Measurements from ENCODE around the gene ZYG11B.
"Not testable (repeated sequence)": the region's sequence is repeated elsewhere in the genome, so short reads cannot be mapped to it uniquely, and the experiment has no call there.

Gene ZYG11B

GRCh38 chr1:52735371-52735770 is 9.1 kb downstream of the ZYG11B start:
- H3K9me3 Mint-ChIP-seq, H3K4me3 Mint-ChIP-seq, ATAC-seq: not testable (repeated sequence)

GRCh38 chr1:52738148-52738547 is 11.9 kb downstream of the ZYG11B start:
- Mint-ChIP-seq H3K27ac (peak overlapping the region; percentile 48), H3K9me3 (no peaks in the 10 kb centered on the region), H3K4me3 (no peak overlapping the region)

More at GRCh38 chr1:52735371-52735770, 9.1 kb downstream of the ZYG11B start:
- peaks cover 24% of the 10 kb centered on the region for H3K4me1 Mint-ChIP-seq
- not testable (repeated sequence) for H3K27ac Mint-ChIP-seq, H3K27me3 Mint-ChIP-seq
- H3K36me3 Mint-ChIP-seq = peaks cover 11% of the 10 kb centered on the region

GRCh38 chr1:52738893-52739292 is 12.6 kb downstream of the ZYG11B start:
- Mint-ChIP-seq H3K4me3 (no peak overlapping the region), H3K27ac (no peak overlapping the region), H3K4me1 (peaks cover 21% of the 10 kb centered on the region), H3K36me3 (peaks cover 18% of the 10 kb centered on the region), H3K27me3 (no peaks in the 10 kb centered on the region), H3K9me3 (no peaks in the 10 kb centered on the region)
- ATAC-seq = no peak

More at GRCh38 chr1:52738148-52738547, 11.9 kb downstream of the ZYG11B start:
- no peaks in the 10 kb centered on the region for H3K27me3 Mint-ChIP-seq
- peaks cover 18% of the 10 kb centered on the region for H3K36me3 Mint-ChIP-seq
- H3K4me1 Mint-ChIP-seq = peaks cover 18% of the 10 kb centered on the region
- ATAC-seq = no peak

- ATAC-seq = no peak
- H3K9me3 Mint-ChIP-seq = no peaks in the 10 kb centered on the region
- no peak overlapping the region for H3K4me3 Mint-ChIP-seq
- H3K27me3 Mint-ChIP-seq = no peaks in the 10 kb centered on the region
- H3K27ac Mint-ChIP-seq = no peak overlapping the region
- peaks cover 23% of the 10 kb centered on the region for H3K4me1 Mint-ChIP-seq
- H3K36me3 Mint-ChIP-seq = peaks cover 18% of the 10 kb centered on the region
Measured at GRCh38 chr1:52739699-52740467, 13.6 kb downstream of the ZYG11B start.

- Mint-ChIP-seq H3K4me1 (peaks cover 23% of the 10 kb centered on the region), H3K36me3 (peaks cover 18% of the 10 kb centered on the region), H3K9me3 (no peaks in the 10 kb centered on the region), H3K27me3 (no peaks in the 10 kb centered on the region), H3K27ac (no peak overlapping the region), H3K4me3 (no peak overlapping the region)
- ATAC-seq = no peak
Measured at GRCh38 chr1:52741259-52741658, 15.0 kb downstream of the ZYG11B start.

GRCh38 chr1:52746189-52746588 is 19.9 kb downstream of the ZYG11B start:
- H3K9me3 Mint-ChIP-seq = no peaks in the 10 kb centered on the region
- peaks cover 7% of the 10 kb centered on the region for H3K36me3 Mint-ChIP-seq
- H3K27ac Mint-ChIP-seq = no peak overlapping the region
- H3K27me3 Mint-ChIP-seq = no peaks in the 10 kb centered on the region
- ATAC-seq = no peak
- H3K4me3 Mint-ChIP-seq = no peak overlapping the region
- H3K4me1 Mint-ChIP-seq = peaks cover 11% of the 10 kb centered on the region

GRCh38 chr1:52747450-52747849 is 21.2 kb downstream of the ZYG11B start:
- Mint-ChIP-seq H3K27ac (no peak overlapping the region), H3K4me1 (peaks cover 17% of the 10 kb centered on the region), H3K9me3 (no peaks in the 10 kb centered on the region), H3K4me3 (no peak overlapping the region), H3K27me3 (no peaks in the 10 kb centered on the region), H3K36me3 (peaks cover under 1% of the 10 kb centered on the region)
- ATAC-seq = no peak

GRCh38 chr1:52748119-52748518 is 21.9 kb downstream of the ZYG11B start:
- Mint-ChIP-seq H3K36me3 (no peaks in the 10 kb centered on the region), H3K27me3 (no peaks in the 10 kb centered on the region), H3K4me1 (peaks cover 17% of the 10 kb centered on the region), H3K27ac (no peak overlapping the region), H3K4me3 (no peak overlapping the region), H3K9me3 (no peaks in the 10 kb centered on the region)
- ATAC-seq = no peak

GRCh38 chr1:52749496-52749895 is 23.2 kb downstream of the ZYG11B start:
- not testable (repeated sequence) for ATAC-seq, H3K27ac Mint-ChIP-seq, H3K4me3 Mint-ChIP-seq, H3K27me3 Mint-ChIP-seq, H3K9me3 Mint-ChIP-seq, H3K36me3 Mint-ChIP-seq
- peaks cover 12% of the 10 kb centered on the region for H3K4me1 Mint-ChIP-seq

GRCh38 chr1:52750139-52750538 is 23.9 kb downstream of the ZYG11B start:
- not testable (repeated sequence) for H3K4me3 Mint-ChIP-seq, H3K36me3 Mint-ChIP-seq, H3K9me3 Mint-ChIP-seq, H3K27me3 Mint-ChIP-seq, ATAC-seq, H3K27ac Mint-ChIP-seq
- H3K4me1 Mint-ChIP-seq = peaks cover 12% of the 10 kb centered on the region

- H3K4me1 Mint-ChIP-seq = peaks cover 12% of the 10 kb centered on the region
- H3K27me3 Mint-ChIP-seq = no peaks in the 10 kb centered on the region
- no peaks in the 10 kb centered on the region for H3K9me3 Mint-ChIP-seq
- ATAC-seq = no peak
- peak overlapping the region; percentile 27 for H3K27ac Mint-ChIP-seq
- H3K4me3 Mint-ChIP-seq = no peak overlapping the region
- peaks cover 5% of the 10 kb centered on the region for H3K36me3 Mint-ChIP-seq
Measured at GRCh38 chr1:52751589-52752483, 25.6 kb downstream of the ZYG11B start.

GRCh38 chr1:52752484-52752826 is 26.2 kb downstream of the ZYG11B start:
- H3K27me3 Mint-ChIP-seq = no peaks in the 10 kb centered on the region
- no peaks in the 10 kb centered on the region for H3K9me3 Mint-ChIP-seq
- H3K27ac Mint-ChIP-seq = no peak overlapping the region
- no peak overlapping the region for H3K4me3 Mint-ChIP-seq
- H3K4me1 Mint-ChIP-seq = peaks cover 9% of the 10 kb centered on the region
- H3K36me3 Mint-ChIP-seq = peaks cover 5% of the 10 kb centered on the region
- no peak for ATAC-seq

GRCh38 chr1:52753169-52753568 is 26.9 kb downstream of the ZYG11B start:
- Mint-ChIP-seq H3K4me3 (no peak overlapping the region), H3K4me1 (peaks cover 6% of the 10 kb centered on the region), H3K27ac (no peak overlapping the region)

GRCh38 chr1:52756020-52756419 is 29.8 kb downstream of the ZYG11B start:
- H3K36me3 Mint-ChIP-seq = peaks cover 11% of the 10 kb centered on the region

More at GRCh38 chr1:52753169-52753568, 26.9 kb downstream of the ZYG11B start:
- Mint-ChIP-seq H3K27me3 (no peaks in the 10 kb centered on the region), H3K36me3 (peaks cover 5% of the 10 kb centered on the region), H3K9me3 (no peaks in the 10 kb centered on the region)
- no peak for ATAC-seq

GRCh38 chr1:52759908-52760307 is 33.7 kb downstream of the ZYG11B start:
- Mint-ChIP-seq H3K27ac (no peak overlapping the region), H3K36me3 (peaks cover 30% of the 10 kb centered on the region), H3K9me3 (no peaks in the 10 kb centered on the region), H3K27me3 (no peaks in the 10 kb centered on the region), H3K4me3 (no peak overlapping the region), H3K4me1 (no peaks in the 10 kb centered on the region)
- ATAC-seq = no peak

More at GRCh38 chr1:52756020-52756419, 29.8 kb downstream of the ZYG11B start:
- H3K27me3 Mint-ChIP-seq = no peaks in the 10 kb centered on the region
- no peak overlapping the region for H3K4me3 Mint-ChIP-seq
- no peak overlapping the region for H3K27ac Mint-ChIP-seq
- no peak for ATAC-seq
- peaks cover 6% of the 10 kb centered on the region for H3K4me1 Mint-ChIP-seq
- no peaks in the 10 kb centered on the region for H3K9me3 Mint-ChIP-seq

Data from stimulated activated memory B cell treated with anti-CD40 and anti-IgM and Interleukin-4, amounts not matched to agents 10 μg/mL and 1 μg/mL and 100 μg/mL, for 72 hours (primary cell).